ENCODE results near the gene CDH16. TPM values are rescaled to one million over a fixed set of nuclear protein-coding genes. Genes with fewer than 3 reads are reported as not detected.

The CDH16 gene
- total and polyA plus RNA-seq, 2 of the 13 experiments (the other 11 are each of a cell fraction or from before 2014, with no cell fraction given): 2.7 to 3.9 TPM

DNA sequence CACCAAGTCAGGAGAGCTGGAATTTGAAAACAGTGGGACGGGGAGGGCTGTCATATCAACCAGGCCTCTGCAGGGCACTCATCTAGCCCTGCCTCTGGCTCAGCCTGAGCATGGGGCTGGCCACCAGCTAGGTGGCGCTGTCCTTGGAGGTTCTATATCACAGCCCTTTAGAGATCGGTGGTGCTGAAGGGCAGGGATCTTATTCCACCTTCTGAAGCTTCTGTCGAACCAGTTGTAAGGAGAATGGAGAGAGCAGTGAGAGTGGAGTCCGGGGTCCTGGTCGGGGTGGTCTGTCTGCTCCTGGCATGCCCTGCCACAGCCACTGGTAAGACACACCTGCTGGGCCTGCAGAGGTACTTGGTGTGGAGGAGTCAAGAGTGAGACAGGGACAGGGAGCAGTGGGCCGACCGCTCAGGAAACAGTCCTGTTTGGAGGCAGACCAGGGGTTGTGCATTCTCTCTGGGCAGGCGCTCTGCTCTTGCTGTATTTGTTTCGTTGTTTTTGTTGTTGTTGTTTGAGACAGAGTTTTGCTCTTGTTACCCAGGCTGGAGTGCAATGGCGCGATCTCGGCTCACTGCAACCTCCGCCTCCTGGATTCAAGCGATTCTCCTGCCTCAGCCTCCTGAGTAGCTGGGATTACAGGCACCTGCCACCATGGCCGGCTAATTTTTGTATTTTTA lies 42.5 kb upstream of the CDH16 start, which contains the start of gene CES3 (continued):
- no peak for TF ChIP-seq ZNF83 (CRISPR knock-in tag; IDR thresholded peaks at IDR 0.05; ENCODE audit: borderline replicate concordance)
- TF ChIP-seq TGIF2 (CRISPR knock-in tag; IDR thresholded peaks at IDR 0.05): peak; percentile 69; the same call in 1 of the 2 replicates
- TF ChIP-seq ZNF619 (CRISPR knock-in tag; IDR thresholded peaks at IDR 0.05): peak; percentile 76; the same call in 1 of the 2 replicates
- TF ChIP-seq NR1H2 (CRISPR knock-in tag; IDR thresholded peaks at IDR 0.05; ENCODE audit: borderline replicate concordance, low read depth): no peak
- TF ChIP-seq TRIM22 (IDR thresholded peaks at IDR 0.05): no peak
- TF ChIP-seq SUZ12 (IDR thresholded peaks at IDR 0.05; ENCODE audit: low read depth, low read length): no peak
- TF ChIP-seq ZFP90 (CRISPR knock-in tag; IDR thresholded peaks at IDR 0.05; ENCODE audit: borderline replicate concordance): peak; percentile 32; the same call in 1 of the 2 replicates
- 0 out of 2 replicates have a peak, but pooled peaks have one; percentile 78 for TF ChIP-seq ZNF572 (CRISPR knock-in tag; IDR thresholded peaks at IDR 0.05)
- no peak for TF ChIP-seq FOXJ3 (CRISPR knock-in tag; IDR thresholded peaks at IDR 0.05; ENCODE audit: borderline replicate concordance)
- TF ChIP-seq ZNF556 (CRISPR knock-in tag; IDR thresholded peaks at IDR 0.05; ENCODE audit: borderline replicate concordance): peak; percentile 10; the same call in 1 of the 2 replicates
- TF ChIP-seq ZNF589 (CRISPR knock-in tag; conservative IDR thresholded peaks at IDR 0.05): 0 out of 2 replicates have a peak, but pooled peaks have one; percentile 6
- TF ChIP-seq SMAD9 (CRISPR knock-in tag; IDR thresholded peaks at IDR 0.05): no peak
- no peak for TF ChIP-seq ZNF550 (CRISPR knock-in tag; IDR thresholded peaks at IDR 0.05; ENCODE audit: borderline replicate concordance)
- no peak for TF ChIP-seq CENPX (CRISPR knock-in tag; IDR thresholded peaks at IDR 0.05)
- no peak for TF ChIP-seq ATF6 (CRISPR knock-in tag; conservative IDR thresholded peaks at IDR 0.05)
- TF ChIP-seq ERF (CRISPR knock-in tag; IDR thresholded peaks at IDR 0.05): peak; percentile 78
- TF ChIP-seq, protein P1, sequence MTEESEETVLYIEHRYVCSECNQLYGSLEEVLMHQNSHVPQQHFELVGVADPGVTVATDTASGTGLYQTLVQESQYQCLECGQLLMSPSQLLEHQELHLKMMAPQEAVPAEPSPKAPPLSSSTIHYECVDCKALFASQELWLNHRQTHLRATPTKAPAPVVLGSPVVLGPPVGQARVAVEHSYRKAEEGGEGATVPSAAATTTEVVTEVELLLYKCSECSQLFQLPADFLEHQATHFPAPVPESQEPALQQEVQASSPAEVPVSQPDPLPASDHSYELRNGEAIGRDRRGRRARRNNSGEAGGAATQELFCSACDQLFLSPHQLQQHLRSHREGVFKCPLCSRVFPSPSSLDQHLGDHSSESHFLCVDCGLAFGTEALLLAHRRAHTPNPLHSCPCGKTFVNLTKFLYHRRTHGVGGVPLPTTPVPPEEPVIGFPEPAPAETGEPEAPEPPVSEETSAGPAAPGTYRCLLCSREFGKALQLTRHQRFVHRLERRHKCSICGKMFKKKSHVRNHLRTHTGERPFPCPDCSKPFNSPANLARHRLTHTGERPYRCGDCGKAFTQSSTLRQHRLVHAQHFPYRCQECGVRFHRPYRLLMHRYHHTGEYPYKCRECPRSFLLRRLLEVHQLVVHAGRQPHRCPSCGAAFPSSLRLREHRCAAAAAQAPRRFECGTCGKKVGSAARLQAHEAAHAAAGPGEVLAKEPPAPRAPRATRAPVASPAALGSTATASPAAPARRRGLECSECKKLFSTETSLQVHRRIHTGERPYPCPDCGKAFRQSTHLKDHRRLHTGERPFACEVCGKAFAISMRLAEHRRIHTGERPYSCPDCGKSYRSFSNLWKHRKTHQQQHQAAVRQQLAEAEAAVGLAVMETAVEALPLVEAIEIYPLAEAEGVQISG (CRISPR knock-in tag; IDR thresholded peaks at IDR 0.05): peak; percentile 98
- TF ChIP-seq ZNF33A (CRISPR knock-in tag; IDR thresholded peaks at IDR 0.05; ENCODE audit: borderline replicate concordance): no peak
- TF ChIP-seq ZNF563 (CRISPR knock-in tag; IDR thresholded peaks at IDR 0.05): 0 out of 2 replicates have a peak, but pooled peaks have one; percentile 27
- peak; percentile 71; the same call in 1 of the 2 replicates for TF ChIP-seq THAP11 (CRISPR knock-in tag; IDR thresholded peaks at IDR 0.05)
- TF ChIP-seq, protein P2, sequence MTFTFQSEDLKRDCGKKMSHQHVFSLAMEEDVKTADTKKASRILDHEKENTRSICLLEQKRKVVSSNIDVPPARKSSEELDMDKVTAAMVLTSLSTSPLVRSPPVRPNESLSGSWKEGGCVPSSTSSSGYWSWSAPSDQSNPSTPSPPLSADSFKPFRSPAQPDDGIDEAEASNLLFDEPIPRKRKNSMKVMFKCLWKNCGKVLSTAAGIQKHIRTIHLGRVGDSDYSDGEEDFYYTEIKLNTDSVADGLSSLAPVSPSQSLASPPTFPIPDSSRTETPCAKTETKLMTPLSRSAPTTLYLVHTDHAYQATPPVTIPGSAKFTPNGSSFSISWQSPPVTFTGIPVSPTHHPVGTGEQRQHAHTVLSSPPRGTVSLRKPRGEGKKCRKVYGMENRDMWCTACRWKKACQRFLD (CRISPR knock-in tag; IDR thresholded peaks at IDR 0.05; ENCODE audit: borderline replicate concordance): no peak
- TF ChIP-seq JDP2 (CRISPR knock-in tag; IDR thresholded peaks at IDR 0.05; ENCODE audit: borderline replicate concordance): no peak
- TF ChIP-seq ZNF777 (CRISPR knock-in tag; IDR thresholded peaks at IDR 0.05): peak; percentile 73

Data from HepG2 (cell line).